Measurements from ENCODE around the gene TGFB3. TPM values are rescaled to one million over a fixed set of nuclear protein-coding genes. Genes with fewer than 3 reads are reported as not detected.
"Not testable (repeated sequence)": the region's sequence is repeated elsewhere in the genome, so short reads cannot be mapped to it uniquely, and the experiment has no call there.

Gene TGFB3
- total and polyA plus RNA-seq, 4 donors = 2.1 to 5.8 (median 3.2) TPM

DNA sequence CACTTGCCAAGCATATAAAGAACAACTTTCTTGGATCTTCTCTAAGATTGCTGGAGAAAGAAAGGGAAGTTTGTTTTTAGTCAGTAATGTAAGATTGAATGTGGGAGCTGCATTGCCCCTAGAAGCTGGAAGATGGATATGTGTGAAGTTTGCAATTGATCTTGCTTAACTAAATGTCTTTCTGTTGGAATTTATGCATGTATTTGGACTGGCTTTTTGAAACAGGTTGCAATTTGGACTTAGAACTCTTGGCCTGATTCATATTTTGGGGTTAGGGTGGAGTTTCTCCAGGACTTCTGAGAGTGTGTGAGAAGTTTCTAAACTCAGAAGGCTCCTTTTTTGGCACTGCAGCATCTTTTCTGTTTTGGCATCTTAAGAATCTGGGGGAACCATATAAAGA lies 30.1 kb upstream of the TGFB3 start:
- Histone ChIP-seq H3K4me3 (ENCODE audit: low read depth in 1 of 3, low read length in 3 of 3) (no peak overlapping the region), H3K9me3 (ENCODE audit: control insufficient read depth in 4 of 4, low read length in 3 of 4) (no peaks in the 10 kb centered on the region), H3K4me1 (ENCODE audit: control insufficient read depth in 4 of 4, insufficient read depth in 4 of 4, low read length in 3 of 4) (peaks cover 0 to 10% (median 8%) of the 10 kb centered on the region in 4 donors), H3K27me3 (ENCODE audit: control insufficient read depth in 4 of 4, insufficient read depth in 4 of 4, low read length in 3 of 4) (no peaks in the 10 kb centered on the region), H3K9ac (ENCODE audit: low read depth in 1 of 2, low read length in 2 of 2) (no peak overlapping the region), H3K36me3 (ENCODE audit: control insufficient read depth in 4 of 4, insufficient read depth in 3 of 4, low read depth in 1 of 4, low read length in 3 of 4) (peaks cover 5 to 38% (median 20%) of the 10 kb centered on the region in 4 donors), H3K27ac (ENCODE audit: low read depth in 1 of 2, low read length in 2 of 2) (peak overlapping the region in 1 of 2 donors; percentile 45)
- TF ChIP-seq SP1 (IDR thresholded peaks at IDR 0.05) (no peak), RXRA (IDR thresholded peaks at IDR 0.05) (peak in 1 of 2 donors; percentile 11), HNF4A (conservative IDR thresholded peaks at IDR 0.05) (peak; percentile 56 to 71), JUND (IDR thresholded peaks at IDR 0.05) (peak in 1 of 2 donors; percentile 21), TAF1 (conservative IDR thresholded peaks at IDR 0.05) (no peak)
- TF ChIP-seq, protein P1, sequence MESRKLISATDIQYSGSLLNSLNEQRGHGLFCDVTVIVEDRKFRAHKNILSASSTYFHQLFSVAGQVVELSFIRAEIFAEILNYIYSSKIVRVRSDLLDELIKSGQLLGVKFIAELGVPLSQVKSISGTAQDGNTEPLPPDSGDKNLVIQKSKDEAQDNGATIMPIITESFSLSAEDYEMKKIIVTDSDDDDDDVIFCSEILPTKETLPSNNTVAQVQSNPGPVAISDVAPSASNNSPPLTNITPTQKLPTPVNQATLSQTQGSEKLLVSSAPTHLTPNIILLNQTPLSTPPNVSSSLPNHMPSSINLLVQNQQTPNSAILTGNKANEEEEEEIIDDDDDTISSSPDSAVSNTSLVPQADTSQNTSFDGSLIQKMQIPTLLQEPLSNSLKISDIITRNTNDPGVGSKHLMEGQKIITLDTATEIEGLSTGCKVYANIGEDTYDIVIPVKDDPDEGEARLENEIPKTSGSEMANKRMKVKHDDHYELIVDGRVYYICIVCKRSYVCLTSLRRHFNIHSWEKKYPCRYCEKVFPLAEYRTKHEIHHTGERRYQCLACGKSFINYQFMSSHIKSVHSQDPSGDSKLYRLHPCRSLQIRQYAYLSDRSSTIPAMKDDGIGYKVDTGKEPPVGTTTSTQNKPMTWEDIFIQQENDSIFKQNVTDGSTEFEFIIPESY (IDR thresholded peaks at IDR 0.05) = no peak
- TF ChIP-seq, protein P2, sequence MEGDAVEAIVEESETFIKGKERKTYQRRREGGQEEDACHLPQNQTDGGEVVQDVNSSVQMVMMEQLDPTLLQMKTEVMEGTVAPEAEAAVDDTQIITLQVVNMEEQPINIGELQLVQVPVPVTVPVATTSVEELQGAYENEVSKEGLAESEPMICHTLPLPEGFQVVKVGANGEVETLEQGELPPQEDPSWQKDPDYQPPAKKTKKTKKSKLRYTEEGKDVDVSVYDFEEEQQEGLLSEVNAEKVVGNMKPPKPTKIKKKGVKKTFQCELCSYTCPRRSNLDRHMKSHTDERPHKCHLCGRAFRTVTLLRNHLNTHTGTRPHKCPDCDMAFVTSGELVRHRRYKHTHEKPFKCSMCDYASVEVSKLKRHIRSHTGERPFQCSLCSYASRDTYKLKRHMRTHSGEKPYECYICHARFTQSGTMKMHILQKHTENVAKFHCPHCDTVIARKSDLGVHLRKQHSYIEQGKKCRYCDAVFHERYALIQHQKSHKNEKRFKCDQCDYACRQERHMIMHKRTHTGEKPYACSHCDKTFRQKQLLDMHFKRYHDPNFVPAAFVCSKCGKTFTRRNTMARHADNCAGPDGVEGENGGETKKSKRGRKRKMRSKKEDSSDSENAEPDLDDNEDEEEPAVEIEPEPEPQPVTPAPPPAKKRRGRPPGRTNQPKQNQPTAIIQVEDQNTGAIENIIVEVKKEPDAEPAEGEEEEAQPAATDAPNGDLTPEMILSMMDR (IDR thresholded peaks at IDR 0.05; ENCODE audit: low read depth, low read length, missing input control) = no peak
- no peak for DNase-seq (ENCODE audit: low spot score)

DNA sequence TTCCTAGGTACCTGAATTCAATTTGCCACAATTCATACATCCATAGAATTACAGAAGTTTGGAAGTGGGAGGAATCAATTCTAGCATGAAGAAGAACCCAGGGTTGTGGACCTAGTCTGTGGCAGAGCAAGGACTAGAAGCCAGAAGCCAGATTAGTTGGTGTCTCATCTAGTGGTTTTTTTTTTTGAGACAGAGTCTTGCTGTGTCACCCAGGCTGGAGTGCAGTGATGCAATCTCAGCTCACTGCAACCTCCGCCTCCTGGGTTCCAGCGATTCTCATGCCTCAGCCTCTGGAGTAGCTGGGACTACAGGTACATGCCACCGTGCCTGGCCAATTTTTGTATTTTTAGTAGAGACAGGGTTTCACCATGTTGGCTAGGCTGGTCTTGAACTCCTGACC lies 27.8 kb upstream of the TGFB3 start:
- H3K9me3 ChIP-seq (ENCODE audit: control insufficient read depth in 4 of 4, low read length in 3 of 4); H3K4me3 ChIP-seq (ENCODE audit: low read depth in 1 of 3, low read length in 3 of 3); DNase-seq (ENCODE audit: low spot score); H3K27ac ChIP-seq (ENCODE audit: low read depth in 1 of 2, low read length in 2 of 2); H3K27me3 ChIP-seq (ENCODE audit: control insufficient read depth in 4 of 4, insufficient read depth in 4 of 4, low read length in 3 of 4); H3K4me1 ChIP-seq (ENCODE audit: control insufficient read depth in 4 of 4, insufficient read depth in 4 of 4, low read length in 3 of 4); H3K9ac ChIP-seq (ENCODE audit: low read depth in 1 of 2, low read length in 2 of 2): not testable (repeated sequence)
- peaks cover 11 to 42% (median 28%) of the 10 kb centered on the region in 4 donors for H3K36me3 ChIP-seq (ENCODE audit: control insufficient read depth in 4 of 4, insufficient read depth in 3 of 4, low read depth in 1 of 4, low read length in 3 of 4)
- 98% methylated on average over 3 of the region's 3 CpGs for WGBS

DNA sequence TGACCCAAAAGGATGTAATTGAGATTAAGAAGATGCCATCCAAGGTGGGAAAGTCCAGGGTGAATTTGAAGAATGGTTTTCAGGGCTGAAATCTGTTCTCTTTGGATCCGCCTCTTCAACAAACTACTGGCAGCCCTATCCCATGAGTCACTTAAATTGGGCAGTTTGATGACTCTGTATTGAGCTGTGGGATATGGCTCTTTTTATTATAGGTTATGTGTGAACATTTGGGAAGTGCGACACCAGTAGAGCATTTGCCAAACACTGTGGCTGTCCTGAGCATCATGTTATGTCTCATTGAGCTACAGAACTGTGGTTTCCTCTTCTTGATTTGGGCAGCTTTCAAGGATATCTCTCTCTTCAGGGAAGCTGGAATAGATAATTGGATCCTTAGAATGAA lies 26.1 kb upstream of the TGFB3 start:
- no peak for DNase-seq (ENCODE audit: low spot score)
- Histone ChIP-seq H3K9ac (ENCODE audit: low read depth in 1 of 2, low read length in 2 of 2) (no peak overlapping the region), H3K4me3 (ENCODE audit: low read depth in 1 of 3, low read length in 3 of 3) (no peak overlapping the region), H3K27me3 (ENCODE audit: control insufficient read depth in 4 of 4, insufficient read depth in 4 of 4, low read length in 3 of 4) (no peaks in the 10 kb centered on the region), H3K4me1 (ENCODE audit: control insufficient read depth in 4 of 4, insufficient read depth in 4 of 4, low read length in 3 of 4) (peaks cover 0 to 10% (median 8%) of the 10 kb centered on the region in 4 donors), H3K27ac (ENCODE audit: low read depth in 1 of 2, low read length in 2 of 2) (no peak overlapping the region), H3K9me3 (ENCODE audit: control insufficient read depth in 4 of 4, low read length in 3 of 4) (peaks cover 0 to 2% (median 0%) of the 10 kb centered on the region in 4 donors), H3K36me3 (ENCODE audit: control insufficient read depth in 4 of 4, insufficient read depth in 3 of 4, low read depth in 1 of 4, low read length in 3 of 4) (peaks cover 10 to 38% (median 26%) of the 10 kb centered on the region in 4 donors)
- WGBS = 99% methylated on average over 2 of the region's 2 CpGs
- TF ChIP-seq GABPA (IDR thresholded peaks at IDR 0.05 in 1 of 2, conservative IDR thresholded peaks at IDR 0.05 in 1 of 2) (no peak), RAD21 (IDR thresholded peaks at IDR 0.05) (no peak), FOXA2 (IDR thresholded peaks at IDR 0.05) (no peak), HNF4A (conservative IDR thresholded peaks at IDR 0.05) (no peak), NR2F2 (IDR thresholded peaks at IDR 0.05) (no peak), YY1 (IDR thresholded peaks at IDR 0.05) (no peak), EGR1 (IDR thresholded peaks at IDR 0.05; ENCODE audit: low read depth in 2 of 2) (no peak), RXRA (IDR thresholded peaks at IDR 0.05) (no peak)
- TF ChIP-seq, protein P3, sequence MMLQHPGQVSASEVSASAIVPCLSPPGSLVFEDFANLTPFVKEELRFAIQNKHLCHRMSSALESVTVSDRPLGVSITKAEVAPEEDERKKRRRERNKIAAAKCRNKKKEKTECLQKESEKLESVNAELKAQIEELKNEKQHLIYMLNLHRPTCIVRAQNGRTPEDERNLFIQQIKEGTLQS (IDR thresholded peaks at IDR 0.05) = no peak
- TF ChIP-seq, protein P2 (IDR thresholded peaks at IDR 0.05; ENCODE audit: low read depth, low read length, missing input control) = no peak
- TF ChIP-seq, protein P4, sequence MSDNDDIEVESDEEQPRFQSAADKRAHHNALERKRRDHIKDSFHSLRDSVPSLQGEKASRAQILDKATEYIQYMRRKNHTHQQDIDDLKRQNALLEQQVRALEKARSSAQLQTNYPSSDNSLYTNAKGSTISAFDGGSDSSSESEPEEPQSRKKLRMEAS (IDR thresholded peaks at IDR 0.05) = no peak
- TF ChIP-seq, protein P1 (IDR thresholded peaks at IDR 0.05) = no peak

Measured in liver (tissue), 9 donors.